ENCODE data around the gene FXYD5.
"Not testable (repeated sequence)": the region's sequence is repeated elsewhere in the genome, so short reads cannot be mapped to it uniquely, and the experiment has no call there.

Gene FXYD5

DNA sequence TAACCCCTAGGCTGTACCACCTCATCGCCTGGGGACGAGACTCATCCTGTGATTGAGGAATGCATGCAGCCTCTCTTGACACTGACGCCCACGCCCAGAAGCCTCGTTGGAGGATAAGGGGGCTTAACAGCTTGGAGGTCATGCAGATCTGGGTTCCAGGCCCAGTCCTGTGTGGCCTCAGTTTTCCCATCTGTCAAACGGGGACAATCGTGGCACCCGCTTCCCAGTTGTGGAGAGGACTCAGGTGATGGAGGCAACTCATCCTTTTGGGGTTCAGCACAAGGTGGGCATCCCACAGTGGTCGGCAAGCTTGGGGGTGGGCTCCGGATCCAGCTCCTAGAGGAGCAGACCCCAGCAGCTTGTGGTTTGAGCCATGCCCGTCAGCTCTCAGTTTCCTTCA lies 18.3 kb upstream of the FXYD5 start:
- FAIRE-seq (no peak), DNase-seq (ENCODE audit: insufficient read length, low spot score) (no peak)

DNA sequence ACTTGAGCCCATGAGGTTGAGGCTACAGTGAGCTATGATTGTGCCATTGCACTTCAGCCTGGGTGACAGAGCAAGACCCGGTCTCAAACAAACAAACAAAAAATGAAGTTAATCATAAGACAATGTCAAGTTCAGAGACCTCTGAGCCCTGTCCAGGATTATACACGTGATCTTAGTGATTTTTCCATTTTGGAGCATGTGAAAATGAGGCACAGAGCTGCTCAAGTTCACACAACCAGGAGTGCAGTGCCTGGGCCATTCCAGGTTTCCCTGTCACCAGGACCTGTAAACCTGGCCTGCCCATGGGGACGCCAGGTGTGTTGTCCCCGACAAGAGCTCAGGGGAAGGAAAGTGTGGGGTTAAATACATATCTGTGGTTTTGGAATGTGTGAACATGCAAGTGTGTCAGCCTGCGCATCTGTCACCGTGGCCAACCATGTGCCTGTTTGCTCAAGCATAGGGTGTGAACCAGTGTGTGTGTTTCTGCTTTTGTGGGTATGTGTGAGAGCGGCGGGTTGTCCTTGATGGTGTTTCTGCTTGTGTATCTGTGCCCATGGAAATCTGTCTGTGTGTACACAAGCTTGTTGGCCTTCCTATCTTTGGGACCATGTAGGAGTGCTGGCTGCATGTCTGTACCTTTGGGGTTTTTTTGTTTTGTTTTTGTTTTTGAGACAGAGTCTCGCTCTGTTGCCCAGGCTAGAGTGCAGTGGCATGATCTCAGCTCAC lies 17.4 kb upstream of the FXYD5 start:
- DNase-seq (ENCODE audit: insufficient read length, low spot score) (no peak), FAIRE-seq (no peak)

GRCh38 chr19:35138305-35138892 lies 16.1 kb upstream of the FXYD5 start, which contains the start of gene FXYD1:
Gene FXYD1 (plus strand): TSS chr19:35138824. CDS start chr19:35140080, 1,256 bp downstream.
- DNase-seq (ENCODE audit: insufficient read length, low spot score): no peak
- no peak for FAIRE-seq

DNA sequence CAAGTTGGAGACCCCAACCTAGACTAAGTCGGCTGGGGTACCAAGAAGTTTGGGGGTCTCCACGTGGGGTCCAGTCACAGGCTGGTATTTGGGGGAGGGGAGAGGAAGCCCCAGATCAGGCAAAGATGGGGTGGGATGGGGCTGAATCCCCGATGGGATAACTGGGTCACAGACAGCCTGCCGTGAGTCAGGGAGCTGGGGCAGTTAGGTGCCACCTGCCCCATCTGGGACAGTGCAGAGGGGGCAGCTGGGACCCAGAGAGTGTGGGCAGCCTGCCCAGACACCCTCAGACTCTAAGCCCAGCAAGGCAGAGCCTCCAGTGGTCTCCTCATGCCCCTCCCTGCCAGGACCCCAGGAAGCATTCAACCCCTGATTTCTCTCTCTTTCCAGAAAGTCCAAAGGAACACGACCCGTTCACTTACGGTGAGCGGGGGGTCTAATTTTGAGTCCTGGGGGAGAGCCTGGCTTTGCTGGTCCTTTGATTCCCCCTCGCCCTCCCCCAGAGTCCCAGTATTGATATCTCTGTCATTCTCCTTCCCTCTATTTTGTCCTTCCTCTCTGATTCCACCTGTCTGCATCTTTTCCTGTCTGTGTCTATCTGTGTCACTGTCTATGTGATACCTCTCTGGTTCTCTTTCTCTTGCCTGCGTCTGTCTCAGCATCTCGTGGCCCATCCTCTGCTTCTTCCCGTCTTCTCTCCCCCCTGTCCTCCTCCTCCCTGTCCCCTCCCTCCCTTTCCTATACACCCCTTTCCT lies 14.2 kb upstream of the FXYD5 start:
- DNase-seq (ENCODE audit: insufficient read length, low spot score) (no peak), FAIRE-seq (no peak)

- FAIRE-seq: peak; percentile 92
- peak; percentile 92 for DNase-seq (ENCODE audit: insufficient read length, low spot score)
Measured at GRCh38 chr19:35140962-35141836, 13.3 kb upstream of the FXYD5 start.

- FAIRE-seq (no peak), DNase-seq (ENCODE audit: insufficient read length, low spot score) (no peak)
Measured at GRCh38 chr19:35141837-35142605, 12.5 kb upstream of the FXYD5 start.

GRCh38 chr19:35142606-35143230 lies 11.8 kb upstream of the FXYD5 start:
- DNase-seq (ENCODE audit: insufficient read length, low spot score) (no peak), FAIRE-seq (peak; percentile 44)

GRCh38 chr19:35143231-35143715 lies 11.3 kb upstream of the FXYD5 start, which contains the start of gene FXYD7:
Gene FXYD7 (plus strand): TSS chr19:35143255. CDS start chr19:35143334, 79 bp downstream.
- FAIRE-seq: no peak

DNA sequence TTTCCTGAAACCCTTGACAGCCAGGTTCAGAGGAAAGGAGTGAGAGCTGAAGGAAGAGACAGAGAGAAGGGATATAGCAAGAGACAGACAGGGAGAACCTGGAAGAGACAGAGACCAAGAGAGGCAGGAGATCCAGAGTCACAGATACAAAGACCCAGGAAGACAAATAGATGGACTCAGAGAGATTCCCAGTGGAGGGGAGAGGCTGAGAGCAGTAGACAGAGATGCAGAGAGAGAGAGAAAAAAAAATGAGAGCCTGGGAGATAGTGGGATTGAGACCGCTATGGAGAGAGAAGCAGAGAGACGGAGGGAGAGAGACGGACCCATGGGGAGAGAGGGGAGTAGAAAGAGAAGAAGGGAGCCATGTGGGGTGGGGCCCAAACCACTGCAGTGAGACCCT lies 10.7 kb upstream of the FXYD5 start:
- DNase-seq (ENCODE audit: insufficient read length, low spot score): no peak
- no peak for FAIRE-seq

More at GRCh38 chr19:35143231-35143715, 11.3 kb upstream of the FXYD5 start, which contains the start of gene FXYD7:
- DNase-seq (ENCODE audit: insufficient read length, low spot score): no peak

DNA sequence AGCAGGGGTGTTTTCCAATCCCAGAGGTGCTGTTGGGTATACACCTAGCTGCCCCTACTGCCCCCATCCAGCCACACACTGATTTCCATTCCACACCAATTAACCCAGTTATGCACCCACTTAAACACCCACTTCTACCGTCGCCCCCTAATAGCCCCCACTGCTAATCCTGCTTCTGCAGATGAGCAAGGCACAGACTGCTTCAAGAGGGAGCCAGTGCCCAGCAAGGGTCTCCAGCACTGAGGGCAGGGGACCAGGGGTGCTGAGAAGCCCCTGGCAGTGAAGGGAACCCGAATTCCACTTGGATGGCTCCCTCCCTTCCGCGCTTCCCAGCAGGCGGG lies 10.3 kb upstream of the FXYD5 start:
- FAIRE-seq (no peak), DNase-seq (ENCODE audit: insufficient read length, low spot score) (no peak)

DNA sequence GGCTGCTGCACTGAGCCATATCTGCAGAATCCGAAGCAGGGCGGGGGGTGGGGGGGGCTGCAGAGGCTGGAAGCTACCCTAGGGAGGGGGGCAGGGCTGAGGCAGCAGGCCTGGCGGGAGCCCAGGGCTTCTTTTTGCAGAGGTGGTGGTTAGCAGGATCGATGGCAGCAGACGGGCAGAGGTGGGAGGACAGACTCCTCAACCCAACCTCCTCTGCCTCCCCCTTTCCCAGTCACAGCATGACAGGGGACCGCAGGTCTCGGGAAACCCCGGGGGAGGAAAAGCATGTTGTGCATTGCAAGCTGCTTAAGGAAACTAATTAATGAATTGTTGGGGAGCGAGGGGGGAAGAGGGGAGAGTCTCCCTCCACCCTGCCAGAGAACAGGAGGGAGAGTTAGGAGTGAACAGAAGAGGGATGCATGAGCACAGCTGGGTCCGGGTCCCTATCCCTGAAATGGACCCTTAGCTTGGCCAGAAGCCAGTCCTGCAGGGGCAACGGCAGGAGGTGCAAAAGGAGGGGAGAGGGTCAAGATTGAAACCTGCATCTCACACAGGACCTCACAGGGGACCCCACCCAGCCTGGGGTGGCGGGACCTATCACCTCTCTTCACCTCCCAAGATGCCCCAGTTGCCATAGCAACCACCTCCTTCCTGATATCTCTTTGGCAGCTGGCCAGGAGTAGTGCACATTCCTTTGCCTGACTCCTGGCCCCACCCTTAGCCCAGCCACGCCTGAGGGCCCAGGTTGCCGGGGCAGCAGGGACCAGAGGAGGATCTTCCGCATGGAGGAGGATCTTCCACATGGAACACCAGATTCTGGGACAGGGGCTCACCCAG lies 9.7 kb upstream of the FXYD5 start:
- FAIRE-seq: no peak
- no peak for DNase-seq (ENCODE audit: insufficient read length, low spot score)

DNA sequence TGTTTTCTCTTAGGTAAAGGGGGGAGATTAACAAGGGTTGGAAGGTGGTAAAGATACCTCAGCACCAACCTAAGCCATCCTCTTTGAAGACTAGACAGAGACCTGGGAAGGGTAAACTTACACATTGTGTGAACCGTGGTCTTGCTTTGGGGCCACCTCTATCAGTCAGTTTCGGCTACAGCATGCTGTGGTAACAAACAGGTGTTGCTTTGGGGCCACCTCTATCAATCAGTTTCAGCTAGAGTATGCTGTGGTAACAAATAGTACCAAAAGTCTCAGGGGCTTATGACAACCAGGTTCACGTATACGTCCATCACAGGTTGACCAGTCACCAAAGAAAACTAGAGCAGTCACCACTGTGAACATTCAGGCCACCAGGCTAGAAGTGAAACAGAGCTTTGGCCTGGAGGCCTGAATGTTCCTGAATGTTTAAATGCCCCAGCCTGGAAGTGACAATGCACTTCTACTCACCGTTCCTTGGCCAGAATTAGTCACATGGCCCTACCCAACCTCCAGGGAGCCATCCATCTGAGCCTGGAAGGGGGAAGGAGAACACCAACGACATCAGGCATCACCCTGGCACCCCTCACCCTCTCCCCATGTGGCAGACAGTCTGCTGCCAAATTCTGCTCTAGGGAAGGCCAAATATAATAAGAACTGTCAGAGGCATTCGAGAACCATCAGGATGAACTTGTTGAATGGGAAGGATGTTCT lies 7.6 kb upstream of the FXYD5 start:
- DNase-seq (ENCODE audit: insufficient read length, low spot score) (no peak), FAIRE-seq (no peak)

DNA sequence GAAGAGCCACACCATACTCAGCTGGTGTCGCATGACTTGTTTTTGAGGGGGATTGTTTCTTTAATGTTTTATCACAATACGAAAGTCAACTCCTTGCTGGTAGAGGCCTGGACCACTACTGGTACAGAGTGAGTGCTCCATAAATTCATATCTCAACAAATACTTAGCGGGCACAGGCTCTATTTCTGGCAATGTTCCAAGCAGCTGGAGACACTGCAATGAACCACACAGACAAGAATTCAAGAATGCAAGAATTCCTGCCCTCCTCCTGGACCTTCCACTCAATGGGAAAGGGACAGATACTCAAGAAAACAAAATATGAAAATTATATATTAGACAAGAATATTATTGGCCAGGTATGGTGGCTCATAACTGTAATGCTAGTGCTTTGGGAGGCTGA lies 5.1 kb upstream of the FXYD5 start:
- FAIRE-seq: no peak
- no peak for DNase-seq (ENCODE audit: insufficient read length, low spot score)

DNA sequence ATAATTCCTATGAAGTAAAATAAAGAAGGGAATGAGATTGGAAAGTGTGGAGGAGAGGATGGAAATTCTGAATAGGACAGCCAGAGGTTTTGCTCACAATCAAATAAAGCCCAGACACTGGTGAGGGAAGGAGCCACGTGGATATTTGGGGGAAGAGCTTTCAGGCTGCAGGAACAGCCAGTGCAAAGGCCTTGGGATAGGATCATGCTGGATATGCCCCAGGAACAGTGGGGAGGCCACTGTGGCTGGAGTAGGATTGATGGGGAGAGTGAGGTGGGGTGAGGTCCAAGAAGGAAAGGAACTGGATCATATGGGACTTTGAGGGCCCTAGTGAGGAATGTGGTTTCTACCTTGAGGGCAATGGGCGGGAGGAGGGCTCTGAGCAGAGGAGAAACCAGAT lies 4.1 kb upstream of the FXYD5 start:
- DNase-seq (ENCODE audit: insufficient read length, low spot score) (no peak), FAIRE-seq (no peak)

GRCh38 chr19:35151273-35152065 lies 3.1 kb upstream of the FXYD5 start:
- DNase-seq (ENCODE audit: insufficient read length, low spot score): no peak
- FAIRE-seq: no peak

- DNase-seq (ENCODE audit: insufficient read length, low spot score); FAIRE-seq: not testable (repeated sequence)
Measured at GRCh38 chr19:35153129-35153522, 1.4 kb upstream of the FXYD5 start.

All from HTR-8/SVneo (cell line).